GM19099 (cell line): ENCODE results near the gene SNIP1.

Experiments used
- POLR2A ChIP-seq: IDR thresholded peaks from 3 replicates; pipeline ENCODE4 v1.6.1; 2011; ENCODE audit warnings: low read depth; ENCODE audit not compliant: insufficient read length; ENCODE audit errors: extremely low read depth

Gene SNIP1

DNA sequence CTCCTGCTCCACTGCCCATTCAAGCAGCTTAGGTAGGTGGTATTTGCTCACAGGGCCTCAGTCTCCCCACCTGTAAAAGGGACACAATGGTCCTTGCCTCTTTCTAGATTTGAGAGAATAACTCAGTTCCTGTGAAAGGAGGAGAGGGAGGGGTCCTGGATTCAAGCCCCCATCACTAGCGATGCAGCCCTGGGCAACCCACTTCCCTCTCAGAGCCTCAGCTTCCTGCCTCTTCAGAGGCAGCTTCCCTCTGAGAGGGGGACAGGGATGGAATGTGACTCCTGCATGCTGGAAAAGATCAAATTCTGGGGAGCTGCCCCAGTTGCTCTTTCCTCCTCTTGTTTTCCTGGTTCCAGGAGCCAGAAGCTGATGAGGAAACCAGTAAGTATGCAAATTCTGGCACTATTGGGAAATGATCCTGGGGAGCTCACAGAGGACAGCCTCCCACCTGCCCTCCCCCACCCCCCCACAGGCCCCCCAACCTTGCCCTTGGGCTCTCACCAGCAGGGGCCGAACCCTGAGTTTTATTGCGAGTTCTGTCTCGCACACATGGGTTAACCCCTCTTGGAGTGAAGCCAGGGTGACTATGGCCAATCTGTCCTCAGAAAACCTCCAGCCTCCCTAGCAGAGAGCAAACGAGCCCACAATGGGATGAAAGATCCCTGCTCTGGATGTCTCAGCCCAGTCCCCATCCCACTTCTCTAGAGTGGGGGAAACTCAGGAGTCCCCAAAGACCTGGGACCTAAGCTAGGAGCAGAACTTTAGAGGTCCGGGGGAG, 68.0 kb downstream of the SNIP1 start:
- TF ChIP-seq POLR2A, result no peak
